Astrocyte of the spinal cord (primary cell): ENCODE results near the gene FLAD1.

Experiments
- DNase-seq: peaks from one replicate; pipeline ENCODE4 v3.0.0; 2011; ENCODE audit warnings: low read depth, low spot score
- H3K4me3 ChIP-seq: 2 replicates; pipeline ENCODE4 v1.5.1; 2011; ENCODE audit warnings: low read depth, mild to moderate bottlenecking, low read length, moderate library complexity
- in situ Hi-C: cut with HindIII; loops from 2 replicates; pipeline ENCODE4 v1.10.0; 2017; ENCODE audit warnings: low sequenced_read_pairs
- TF ChIP-seq, protein P1 (sequence below): IDR thresholded peaks from 2 replicates; pipeline ENCODE4 v1.5.1; 2012; ENCODE audit warnings: low read depth, mild to moderate bottlenecking, low read length, inconsistent platforms

Gene FLAD1

DNA sequence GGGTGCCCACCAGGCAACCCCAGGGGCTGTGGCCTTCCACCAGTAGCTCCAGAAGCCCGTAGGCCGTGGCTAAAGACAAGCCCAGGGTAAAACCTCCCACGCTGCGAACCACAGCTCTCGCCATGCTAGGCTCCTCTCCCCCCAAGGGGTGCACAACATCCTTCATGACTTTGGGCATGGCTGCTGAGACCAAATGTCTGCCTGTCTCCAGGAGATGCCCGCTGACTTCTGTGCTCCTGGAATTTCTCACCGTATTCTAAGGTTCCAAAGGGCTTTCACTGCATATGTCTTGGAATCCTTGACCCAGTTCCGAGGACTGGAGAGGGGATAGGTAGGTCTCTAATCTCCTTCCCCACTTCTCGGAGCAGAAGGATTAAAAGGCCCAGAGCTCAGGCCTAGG is 50.4 kb downstream of the FLAD1 start, which contains the start of the genes DCST1 and DCST2:
TSS of gene DCST1 (plus strand) at position 301 of the 400 bp plus-strand sequence. CDS start 213 bp downstream, outside the sequence.
TSS of gene DCST2 (minus strand) at position 258 of the 400 bp plus-strand sequence. CDS start at position 178, 80 bp downstream.
- in situ Hi-C loops, result no loop called here
- no peak within 1 kb of the TSS for H3K4me3 ChIP-seq
- no peak for DNase-seq
- TF ChIP-seq, protein P1, sequence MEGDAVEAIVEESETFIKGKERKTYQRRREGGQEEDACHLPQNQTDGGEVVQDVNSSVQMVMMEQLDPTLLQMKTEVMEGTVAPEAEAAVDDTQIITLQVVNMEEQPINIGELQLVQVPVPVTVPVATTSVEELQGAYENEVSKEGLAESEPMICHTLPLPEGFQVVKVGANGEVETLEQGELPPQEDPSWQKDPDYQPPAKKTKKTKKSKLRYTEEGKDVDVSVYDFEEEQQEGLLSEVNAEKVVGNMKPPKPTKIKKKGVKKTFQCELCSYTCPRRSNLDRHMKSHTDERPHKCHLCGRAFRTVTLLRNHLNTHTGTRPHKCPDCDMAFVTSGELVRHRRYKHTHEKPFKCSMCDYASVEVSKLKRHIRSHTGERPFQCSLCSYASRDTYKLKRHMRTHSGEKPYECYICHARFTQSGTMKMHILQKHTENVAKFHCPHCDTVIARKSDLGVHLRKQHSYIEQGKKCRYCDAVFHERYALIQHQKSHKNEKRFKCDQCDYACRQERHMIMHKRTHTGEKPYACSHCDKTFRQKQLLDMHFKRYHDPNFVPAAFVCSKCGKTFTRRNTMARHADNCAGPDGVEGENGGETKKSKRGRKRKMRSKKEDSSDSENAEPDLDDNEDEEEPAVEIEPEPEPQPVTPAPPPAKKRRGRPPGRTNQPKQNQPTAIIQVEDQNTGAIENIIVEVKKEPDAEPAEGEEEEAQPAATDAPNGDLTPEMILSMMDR, result no peak

DNA sequence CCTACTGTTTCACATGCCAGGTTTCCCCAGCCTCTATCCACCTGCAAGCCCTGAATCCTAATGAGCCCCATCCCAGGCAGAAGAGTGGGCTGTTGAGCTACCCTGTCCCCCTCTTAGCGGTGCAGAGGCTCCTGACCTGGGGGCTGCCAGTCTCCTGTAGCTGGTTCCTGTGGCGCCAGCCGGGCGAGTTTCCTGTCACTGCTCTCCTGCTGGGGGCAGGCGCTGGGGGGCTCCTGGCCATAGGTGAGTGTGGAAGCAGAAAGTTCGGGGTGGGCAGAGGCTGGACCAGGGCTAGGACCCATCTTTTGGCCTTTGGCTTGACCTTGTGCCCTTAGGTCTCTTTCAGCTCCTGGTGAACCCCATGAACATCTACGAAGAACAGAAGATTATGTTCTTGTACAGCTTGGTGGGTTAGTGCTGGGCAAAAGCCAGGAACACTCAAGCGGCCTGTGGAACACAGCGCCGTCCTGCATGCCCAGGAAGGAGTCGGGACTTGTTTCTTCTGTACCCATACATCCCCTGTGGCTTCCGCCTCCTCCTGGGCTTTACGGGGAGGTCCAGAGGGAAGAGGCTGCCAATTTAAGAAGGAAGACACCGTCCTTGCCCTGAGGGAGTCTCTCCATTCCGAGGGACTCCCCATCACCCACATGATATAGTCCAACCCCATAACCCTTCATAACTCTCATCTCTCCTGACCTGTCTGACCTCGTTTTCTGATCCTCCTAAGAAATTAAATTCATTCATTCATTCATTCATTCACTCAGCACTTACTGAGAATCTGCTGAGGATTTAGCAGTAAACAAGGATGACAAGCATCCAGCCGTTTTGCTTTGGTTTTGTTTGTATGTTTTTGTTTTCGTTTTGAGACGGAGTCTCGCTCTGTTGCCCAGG is 51.4 kb downstream of the FLAD1 start:
- TF ChIP-seq, protein P1, result no peak
- no peak overlapping the region for H3K4me3 ChIP-seq
- no peak for DNase-seq
- in situ Hi-C loops, result no loop called here

DNA sequence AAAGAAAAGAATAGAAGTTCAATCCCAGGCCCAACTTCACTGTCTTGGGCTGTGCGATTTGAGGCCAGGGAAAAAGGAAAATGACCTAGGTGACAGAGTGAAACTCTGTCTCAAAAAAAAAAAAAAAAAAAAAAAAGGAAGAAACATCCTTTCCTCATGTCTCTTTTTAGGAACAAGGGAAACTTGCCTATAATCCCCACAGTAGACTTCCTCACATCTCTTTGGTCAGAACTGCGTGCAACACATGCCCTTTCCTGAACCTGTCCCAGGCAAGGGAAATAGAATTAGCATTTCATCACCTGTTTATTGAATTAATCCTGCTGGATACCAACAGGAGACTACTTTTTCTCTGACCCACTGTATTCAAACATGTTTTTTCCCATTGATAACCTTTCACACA is 52.8 kb downstream of the FLAD1 start:
- TF ChIP-seq, protein P1, result no peak
- no peak overlapping the region for H3K4me3 ChIP-seq
- in situ Hi-C loops, result no loop called here
- no peak for DNase-seq

DNA sequence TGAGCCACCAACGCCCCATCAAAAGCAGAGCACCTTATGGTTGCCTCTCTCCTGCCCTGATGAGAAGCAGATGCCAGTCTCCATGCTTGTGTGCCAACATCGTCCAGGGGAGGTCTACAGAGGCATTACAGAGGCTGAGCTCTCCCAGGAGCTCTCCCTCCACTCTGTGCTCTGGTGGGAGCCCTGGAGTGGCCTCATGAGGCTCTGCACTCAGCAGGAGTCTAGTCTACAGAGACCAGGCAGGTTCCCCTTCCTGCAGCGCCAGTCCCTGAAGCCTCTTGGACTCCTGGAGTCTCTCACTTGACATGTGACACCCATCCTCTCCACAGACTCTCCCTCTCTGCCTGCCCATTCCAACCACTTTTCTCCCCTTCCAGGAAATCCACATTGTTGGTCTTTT is 53.9 kb downstream of the FLAD1 start:
- DNase-seq, result no peak

DNA sequence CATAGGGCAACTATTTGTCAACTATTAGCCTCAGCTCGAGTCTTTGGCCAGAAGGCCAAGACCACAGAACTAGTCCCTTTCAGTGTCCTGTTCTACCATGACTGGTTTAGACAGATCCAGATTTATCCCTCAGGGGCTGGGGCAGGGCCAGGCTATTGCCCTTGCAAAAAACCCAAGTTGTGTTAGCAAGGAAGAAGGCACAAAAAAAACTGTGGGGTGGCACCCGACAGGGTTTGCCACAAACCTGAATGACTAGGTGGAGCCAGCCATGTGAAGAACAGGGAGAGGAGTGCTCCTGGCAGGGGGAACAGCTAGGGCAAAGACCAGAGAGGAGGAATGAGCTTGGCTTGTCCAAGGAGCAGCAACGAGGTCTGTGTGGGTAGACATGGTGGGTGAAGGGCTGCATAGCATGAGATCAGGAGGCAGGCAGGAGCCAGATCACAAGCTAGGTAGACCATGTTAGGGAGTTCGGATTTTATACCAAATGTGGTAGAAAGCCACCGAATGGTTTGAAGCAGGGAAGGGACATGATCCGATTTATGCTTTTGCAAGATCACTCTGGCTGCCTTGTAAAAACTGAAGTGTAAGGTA is 54.8 kb downstream of the FLAD1 start:
- in situ Hi-C loops, result no loop called here
- DNase-seq, result no peak
- TF ChIP-seq, protein P1, result no peak
- no peak overlapping the region for H3K4me3 ChIP-seq

More for the DNA sequence above, 53.9 kb downstream of the FLAD1 start:
- TF ChIP-seq, protein P1, result no peak
- in situ Hi-C loops, result no loop called here
- H3K4me3 ChIP-seq, result no peak overlapping the region

DNA sequence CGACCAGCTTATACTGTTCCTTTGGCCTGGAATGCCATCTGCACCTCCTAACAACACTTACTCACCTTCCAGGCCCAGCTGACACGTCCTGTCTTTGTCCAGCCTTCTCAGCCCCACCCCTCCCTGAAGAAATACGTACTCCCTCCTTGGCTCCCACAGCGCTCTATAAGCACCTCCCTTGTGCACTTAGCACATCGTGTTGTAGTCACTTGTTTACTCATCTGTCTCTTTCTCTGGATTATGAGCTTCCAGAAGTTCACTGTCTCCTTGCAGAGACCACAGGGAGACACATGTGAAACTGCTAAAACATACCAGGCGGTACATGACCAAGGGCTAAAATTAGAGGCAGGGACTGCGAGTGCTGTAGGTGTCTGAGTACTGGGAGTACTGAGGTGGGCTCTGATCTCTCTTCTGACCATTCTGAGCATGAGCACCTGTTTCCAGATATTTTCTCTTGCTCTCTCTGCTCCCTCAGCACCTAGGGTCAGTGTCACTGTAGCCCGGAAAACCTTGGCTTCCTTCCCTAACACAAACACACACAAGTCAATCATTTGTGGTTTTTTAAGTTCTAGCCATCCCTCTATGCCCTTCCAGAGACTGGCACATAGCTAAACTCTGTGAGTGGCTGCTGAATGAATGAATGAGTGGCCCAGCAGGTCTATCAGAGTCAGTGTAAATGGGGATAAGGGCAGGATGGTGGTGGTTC is 55.6 kb downstream of the FLAD1 start:
- in situ Hi-C loops, result no loop called here
- DNase-seq, result no peak
- no peak overlapping the region for H3K4me3 ChIP-seq

More for the DNA sequence above, 55.6 kb downstream of the FLAD1 start:
- TF ChIP-seq, protein P1, result no peak
